HG02763 (cell line): ENCODE results near the gene DEGS2.

Source experiments
- ATAC-seq: cut with Tn5 transposase; IDR thresholded peaks from one replicate; pipeline ENCODE4 v1.9.1; 2021; ENCODE audit warnings: mild to moderate bottlenecking, moderate library complexity; ENCODE audit not compliant: unreplicated experiment

The DEGS2 gene

DNA sequence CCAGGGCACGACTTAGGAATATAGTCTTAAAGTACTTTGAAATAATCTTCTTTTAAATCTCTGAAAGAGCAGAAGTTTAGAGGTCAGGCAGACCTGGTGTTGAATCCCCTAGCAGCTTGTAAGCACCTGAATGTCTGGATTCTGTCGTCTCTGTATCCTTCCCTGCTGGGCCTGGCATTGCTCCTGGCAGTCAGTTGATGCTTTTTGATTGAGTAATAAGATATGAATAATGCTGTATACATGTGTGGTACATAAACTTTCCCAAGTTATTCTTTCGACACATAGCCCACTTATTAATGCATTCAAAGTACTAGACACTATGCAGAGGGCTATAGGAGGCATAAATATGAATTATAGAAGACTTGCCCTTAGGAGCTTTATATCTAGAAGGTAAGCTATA is 62.8 kb downstream of the DEGS2 start:
- ATAC-seq, result no peak
